Measurements from ENCODE around the gene TBX4. TPM values are rescaled to one million over a fixed set of nuclear protein-coding genes. Genes with fewer than 3 reads are reported as not detected.

Gene TBX4
- polyA plus RNA-seq, 6 donors from 2014 or later = not detected

GRCh38 chr17:61416211-61416539 lies 36.0 kb upstream of the TBX4 start:
- H3K4me3 Mint-ChIP-seq = peak overlapping the region in 1 of 8 donors; percentile 38
- H3K27ac Mint-ChIP-seq = no peak overlapping the region
- peaks cover 5 to 11% (median 9%) of the 10 kb centered on the region in 3 donors for H3K4me1 Mint-ChIP-seq
- no peaks in the 10 kb centered on the region for H3K9me3 Mint-ChIP-seq
- no peak for ATAC-seq (ENCODE audit: low read depth in 2 of 2)
- no peaks in the 10 kb centered on the region for H3K36me3 Mint-ChIP-seq
- no peak for DNase-seq
- H3K27me3 Mint-ChIP-seq = peaks cover 40 to 78% (median 62%) of the 10 kb centered on the region in 3 donors

DNA sequence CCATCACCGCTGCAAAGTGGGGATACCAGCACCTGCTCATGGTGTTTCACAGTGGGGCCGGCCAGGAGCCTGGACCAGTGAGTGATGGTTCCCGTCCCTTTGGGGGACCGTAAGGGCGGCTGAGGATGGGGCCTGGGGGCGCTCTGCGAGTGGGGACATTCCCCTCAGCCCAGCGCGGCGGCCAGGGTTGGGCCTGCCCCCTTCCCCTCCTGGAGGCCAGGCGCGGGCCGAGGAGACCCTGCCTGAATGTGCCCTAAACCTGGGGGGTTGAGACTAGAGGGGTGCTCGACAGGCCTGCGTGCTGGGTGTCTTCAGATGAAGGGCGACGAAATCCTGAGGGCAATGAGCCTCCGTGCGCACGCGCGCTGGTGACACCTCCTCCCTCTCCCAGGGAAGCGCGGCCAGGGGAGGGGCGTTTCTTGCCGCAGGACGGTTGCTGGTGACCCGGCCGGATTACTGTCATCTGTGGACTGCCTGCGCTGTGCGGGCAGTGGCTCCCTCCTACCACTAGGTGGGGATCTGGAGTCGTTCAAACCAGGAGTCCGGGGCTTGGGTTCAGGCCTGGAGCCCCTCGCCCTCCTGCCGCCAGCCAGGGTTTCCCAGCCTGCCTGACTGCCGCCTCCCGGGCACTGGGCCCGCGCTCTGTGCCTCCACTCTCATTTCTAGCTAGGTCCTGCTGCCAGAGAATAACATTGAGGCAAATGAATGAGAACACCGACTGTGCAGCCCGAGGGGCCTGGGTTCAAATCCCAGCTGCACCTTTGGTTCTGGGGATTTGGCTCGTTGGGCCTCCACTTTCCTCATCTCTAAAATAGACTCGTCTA lies 35.5 kb upstream of the TBX4 start:
- no peak for DNase-seq
- Mint-ChIP-seq H3K9me3 (no peaks in the 10 kb centered on the region), H3K4me3 (peak overlapping the region in 1 of 8 donors; percentile 47), H3K27me3 (peaks cover 42 to 84% (median 67%) of the 10 kb centered on the region in 3 donors), H3K36me3 (no peaks in the 10 kb centered on the region), H3K4me1 (peaks cover 5 to 11% (median 9%) of the 10 kb centered on the region in 3 donors), H3K27ac (no peak overlapping the region)
- ATAC-seq (ENCODE audit: low read depth in 2 of 2) = peak; percentile 30 to 43

GRCh38 chr17:61418449-61418848 lies 33.8 kb upstream of the TBX4 start:
- DNase-seq (no peak), ATAC-seq (ENCODE audit: low read depth in 2 of 2) (no peak)
- H3K27ac Mint-ChIP-seq = no peak overlapping the region
- H3K27me3 Mint-ChIP-seq = peaks cover 49 to 92% (median 77%) of the 10 kb centered on the region in 3 donors
- no peaks in the 10 kb centered on the region for H3K36me3 Mint-ChIP-seq
- H3K4me3 Mint-ChIP-seq = no peak overlapping the region
- peaks cover 0 to 2% (median 0%) of the 10 kb centered on the region in 7 donors for H3K9me3 Mint-ChIP-seq
- H3K4me1 Mint-ChIP-seq = peaks cover 0 to 7% (median 6%) of the 10 kb centered on the region in 3 donors

GRCh38 chr17:61419496-61420046 lies 32.7 kb upstream of the TBX4 start:
- no peak for DNase-seq
- Mint-ChIP-seq H3K27ac (peak overlapping the region in 2 of 6 donors; percentile 5 to 32), H3K27me3 (peaks cover 49 to 92% (median 81%) of the 10 kb centered on the region in 3 donors), H3K36me3 (no peaks in the 10 kb centered on the region), H3K4me1 (peaks cover 0 to 6% (median 5%) of the 10 kb centered on the region in 3 donors), H3K9me3 (peaks cover 0 to 4% (median 0%) of the 10 kb centered on the region in 7 donors), H3K4me3 (no peak overlapping the region)
- no peak for ATAC-seq (ENCODE audit: low read depth in 2 of 2)

- Mint-ChIP-seq H3K27me3 (peaks cover 52 to 91% (median 82%) of the 10 kb centered on the region in 3 donors), H3K9me3 (peaks cover 0 to 4% (median 0%) of the 10 kb centered on the region in 7 donors), H3K4me1 (peaks cover 0 to 6% (median 5%) of the 10 kb centered on the region in 3 donors), H3K36me3 (no peaks in the 10 kb centered on the region), H3K4me3 (no peak overlapping the region), H3K27ac (no peak overlapping the region)
- DNase-seq (no peak), ATAC-seq (ENCODE audit: low read depth in 2 of 2) (no peak)
These were observed 32.2 kb upstream of the TBX4 start for GRCh38 chr17:61420052-61420451.

GRCh38 chr17:61420745-61421398 lies 31.4 kb upstream of the TBX4 start:
- ATAC-seq (ENCODE audit: low read depth in 2 of 2) = no peak
- Mint-ChIP-seq H3K36me3 (no peaks in the 10 kb centered on the region), H3K9me3 (peaks cover 0 to 4% (median 0%) of the 10 kb centered on the region in 7 donors), H3K27ac (no peak overlapping the region), H3K4me1 (peaks cover 0 to 6% (median 5%) of the 10 kb centered on the region in 3 donors), H3K4me3 (no peak overlapping the region), H3K27me3 (peaks cover 50 to 89% (median 87%) of the 10 kb centered on the region in 3 donors)
- DNase-seq = no peak

- Mint-ChIP-seq H3K36me3 (no peaks in the 10 kb centered on the region), H3K4me1 (peaks cover 0 to 5% (median 2%) of the 10 kb centered on the region in 3 donors), H3K27ac (no peak overlapping the region), H3K27me3 (peaks cover 45 to 90% (median 84%) of the 10 kb centered on the region in 3 donors), H3K9me3 (peaks cover 0 to 4% (median 0%) of the 10 kb centered on the region in 7 donors), H3K4me3 (no peak overlapping the region)
- DNase-seq = no peak
- ATAC-seq (ENCODE audit: low read depth in 2 of 2) = no peak
These were observed 30.8 kb upstream of the TBX4 start for GRCh38 chr17:61421460-61421859.

DNA sequence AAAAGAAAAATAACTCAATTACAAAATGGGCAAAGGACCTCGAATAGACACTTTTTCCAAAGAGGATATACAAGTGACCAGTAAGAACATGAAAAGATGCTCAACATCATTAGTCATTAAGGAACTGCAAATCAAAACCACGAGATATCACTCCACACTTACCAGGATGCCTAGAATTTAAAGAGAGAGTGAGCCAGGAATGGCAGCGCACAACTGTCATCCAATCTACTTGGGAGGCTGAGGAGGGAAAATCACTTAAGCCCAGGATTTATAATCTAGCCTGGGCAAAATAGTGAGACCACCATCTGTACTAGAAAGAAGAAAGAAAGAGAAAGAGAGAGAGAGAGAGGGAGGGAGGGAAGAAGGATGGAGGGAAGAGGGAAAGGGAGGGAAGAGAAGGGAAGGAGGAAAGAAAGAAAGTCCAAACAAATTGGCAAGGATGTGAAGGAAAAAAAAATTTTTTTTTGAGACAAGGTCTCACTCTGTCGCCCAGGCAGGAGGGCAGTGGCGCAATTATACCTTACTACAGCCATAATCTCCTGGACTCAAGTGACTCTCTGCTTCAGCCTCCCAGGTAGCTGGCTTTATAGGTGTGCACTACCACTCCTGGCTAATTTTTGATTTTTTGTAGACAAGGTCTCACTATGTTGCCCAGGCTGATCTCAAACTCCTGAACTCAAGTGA lies 30.0 kb upstream of the TBX4 start:
- Mint-ChIP-seq H3K27me3 (peaks cover 46 to 90% (median 77%) of the 10 kb centered on the region in 3 donors), H3K36me3 (no peaks in the 10 kb centered on the region), H3K9me3 (peaks cover 0 to 4% (median 0%) of the 10 kb centered on the region in 7 donors), H3K27ac (no peak overlapping the region), H3K4me1 (no peaks in the 10 kb centered on the region), H3K4me3 (no peak overlapping the region)
- DNase-seq = no peak
- ATAC-seq (ENCODE audit: low read depth in 2 of 2) = no peak

DNA sequence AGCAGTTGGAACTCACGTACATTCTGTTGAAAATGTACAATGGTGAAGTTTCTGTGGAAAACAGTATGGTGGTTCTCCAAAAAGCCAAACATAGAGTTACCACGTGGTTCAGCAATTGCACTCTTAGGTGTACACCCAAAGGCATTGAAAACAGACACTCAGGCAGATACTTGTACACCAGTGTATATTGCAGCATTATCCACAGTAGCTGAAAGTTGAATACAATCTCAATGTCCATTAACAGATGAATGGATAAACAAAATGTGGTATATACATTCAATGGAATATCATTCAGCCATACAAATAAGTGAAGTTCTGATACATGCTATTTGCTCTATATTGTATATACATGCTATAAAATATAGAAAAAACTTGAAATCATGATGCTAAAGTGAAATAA lies 29.4 kb upstream of the TBX4 start:
- DNase-seq = no peak
- H3K36me3 Mint-ChIP-seq = no peaks in the 10 kb centered on the region
- H3K4me1 Mint-ChIP-seq = no peaks in the 10 kb centered on the region
- H3K4me3 Mint-ChIP-seq = no peak overlapping the region
- H3K27me3 Mint-ChIP-seq = peaks cover 51 to 92% (median 76%) of the 10 kb centered on the region in 3 donors
- H3K27ac Mint-ChIP-seq = peak overlapping the region in 1 of 6 donors; percentile 55
- ATAC-seq (ENCODE audit: low read depth in 2 of 2) = no peak
- H3K9me3 Mint-ChIP-seq = peaks cover 0 to 6% (median 0%) of the 10 kb centered on the region in 7 donors

DNA sequence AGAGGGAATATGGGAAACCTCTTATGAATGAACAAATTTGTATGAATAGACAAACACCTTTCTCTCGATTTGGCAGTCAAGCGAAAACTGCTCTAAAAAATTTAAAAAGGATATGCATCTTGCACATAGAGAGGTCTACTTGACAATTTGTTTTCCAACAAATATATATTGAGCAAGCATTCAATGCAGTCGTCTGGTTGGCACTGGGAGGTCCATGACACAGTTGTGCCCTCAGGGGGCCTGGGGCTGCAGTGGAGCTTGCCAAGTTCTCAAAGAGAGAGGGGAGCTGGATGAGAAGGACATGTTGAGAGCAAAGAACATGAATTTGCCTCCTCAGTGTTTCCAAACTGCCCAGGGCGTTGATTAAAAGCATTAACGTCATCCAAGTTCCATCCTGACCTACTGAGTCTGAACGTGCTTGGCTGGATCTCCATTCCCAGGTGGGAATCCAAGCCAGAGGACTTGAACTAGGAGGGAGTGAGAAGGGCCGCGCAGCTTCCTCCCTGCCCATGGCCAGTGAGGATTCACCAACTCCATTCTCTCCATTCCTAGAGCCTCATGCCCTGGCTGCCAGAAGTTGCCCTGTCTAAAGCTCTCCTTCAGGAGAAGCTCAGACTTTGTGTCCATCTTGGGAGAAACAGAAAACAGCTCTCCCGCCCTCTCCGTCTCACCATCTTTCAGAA lies 28.1 kb upstream of the TBX4 start:
- no peak for DNase-seq
- Mint-ChIP-seq H3K36me3 (no peaks in the 10 kb centered on the region), H3K9me3 (peaks cover 0 to 9% (median 0%) of the 10 kb centered on the region in 7 donors), H3K27ac (no peak overlapping the region), H3K27me3 (peaks cover 43 to 80% (median 66%) of the 10 kb centered on the region in 3 donors), H3K4me3 (peak overlapping the region in 1 of 8 donors; percentile 41), H3K4me1 (no peaks in the 10 kb centered on the region)
- ATAC-seq (ENCODE audit: low read depth in 2 of 2) = no peak

GRCh38 chr17:61425682-61426481 lies 26.3 kb upstream of the TBX4 start:
- peaks cover 31 to 62% (median 48%) of the 10 kb centered on the region in 3 donors for H3K27me3 Mint-ChIP-seq
- ATAC-seq (ENCODE audit: low read depth in 2 of 2) = no peak

More at GRCh38 chr17:61425682-61426481, 26.3 kb upstream of the TBX4 start:
- DNase-seq = no peak
- no peak overlapping the region for H3K27ac Mint-ChIP-seq
- peaks cover 0 to 9% (median 0%) of the 10 kb centered on the region in 7 donors for H3K9me3 Mint-ChIP-seq
- H3K4me1 Mint-ChIP-seq = no peaks in the 10 kb centered on the region
- H3K4me3 Mint-ChIP-seq = peak overlapping the region in 1 of 8 donors; percentile 33
- H3K36me3 Mint-ChIP-seq = no peaks in the 10 kb centered on the region

All from naive B cell (primary cell).